Astrocyte (in vitro differentiated cells and primary cell): ENCODE measurements around the gene PPP2R3A. TPM values are rescaled to one million over a fixed set of nuclear protein-coding genes. Genes with fewer than 3 reads are reported as not detected.

Experiments
- DNase-seq: peaks from one replicate; pipeline ENCODE4 v3.0.0-alpha.2; 2010; ENCODE audit warnings: low read depth
- FAIRE-seq: peaks from 2 replicates; lab custom pipeline; 2011; peaks lifted over from hg19 to GRCh38; lab: Jason Lieb, UNC
- H2AFZ ChIP-seq: 2 replicates; pipeline ENCODE4 v1.6.0; 2012; ENCODE audit warnings: low read depth, low read length, inconsistent platforms
- H3K27ac ChIP-seq: 2 replicates; pipeline ENCODE4 v1.5.1; 2011; ENCODE audit warnings: low read depth, low read length, inconsistent platforms
- H3K27me3 ChIP-seq: 2 replicates; pipeline ENCODE4 v1.6.0; 2011; ENCODE audit warnings: low read length, inconsistent platforms; ENCODE audit not compliant: insufficient read depth
- H3K36me3 ChIP-seq: 2 replicates; pipeline ENCODE4 v1.5.1; 2011; ENCODE audit warnings: low read length, inconsistent platforms; ENCODE audit not compliant: insufficient read depth
- H3K4me1 ChIP-seq: 2 replicates; pipeline ENCODE4 v1.5.1; 2011; ENCODE audit warnings: low read length, inconsistent platforms; ENCODE audit not compliant: insufficient read depth
- H3K4me2 ChIP-seq: 2 replicates; pipeline ENCODE4 v1.6.0; 2012; ENCODE audit warnings: low read length, inconsistent platforms
- H3K4me3 ChIP-seq: 2 replicates; pipeline ENCODE4 v1.5.1; 2011; ENCODE audit warnings: low read depth, mild to moderate bottlenecking, low read length, inconsistent platforms; ENCODE audit not compliant: insufficient read depth
- H3K79me2 ChIP-seq: 2 replicates; pipeline ENCODE4 v1.6.0; 2012; ENCODE audit warnings: mild to moderate bottlenecking, low read length, inconsistent platforms; ENCODE audit not compliant: insufficient read depth
- H3K9ac ChIP-seq: 2 replicates; pipeline ENCODE4 v1.6.0; 2012; ENCODE audit warnings: mild to moderate bottlenecking, low read length, inconsistent platforms
- H3K9me3 ChIP-seq: 2 replicates; pipeline ENCODE4 v1.5.1; 2012; ENCODE audit warnings: low read depth, mild to moderate bottlenecking, low read length, inconsistent platforms; ENCODE audit not compliant: insufficient read depth
- H4K20me1 ChIP-seq: 2 replicates; pipeline ENCODE4 v1.6.0; 2012; ENCODE audit warnings: low read length, inconsistent platforms; ENCODE audit not compliant: insufficient read depth
- H3K27ac Mint-ChIP-seq: one replicate; pipeline ENCODE4 v1.8.0; 2021; ENCODE audit warnings: mild to moderate bottlenecking, mixed read lengths; ENCODE audit not compliant: unreplicated experiment
- H3K27me3 Mint-ChIP-seq: one replicate; pipeline ENCODE4 v1.8.0; 2021; ENCODE audit warnings: low read depth, mixed read lengths; ENCODE audit not compliant: unreplicated experiment
- H3K36me3 Mint-ChIP-seq: one replicate; pipeline ENCODE4 v1.8.0; 2021; ENCODE audit warnings: low read depth, mixed read lengths; ENCODE audit not compliant: unreplicated experiment
- H3K4me1 Mint-ChIP-seq: one replicate; pipeline ENCODE4 v1.8.0; 2021; ENCODE audit warnings: low read depth, mixed read lengths; ENCODE audit not compliant: unreplicated experiment
- H3K4me3 Mint-ChIP-seq: one replicate; pipeline ENCODE4 v1.8.0; 2021; ENCODE audit warnings: mild to moderate bottlenecking, moderate library complexity, mixed read lengths; ENCODE audit not compliant: unreplicated experiment
- H3K9me3 Mint-ChIP-seq: one replicate; pipeline ENCODE4 v1.8.0; 2021; ENCODE audit warnings: mild to moderate bottlenecking, mixed read lengths; ENCODE audit not compliant: unreplicated experiment
- EZH2 ChIP-seq: IDR thresholded peaks from 2 replicates; pipeline ENCODE4 v1.6.1; 2012; ENCODE audit warnings: mild to moderate bottlenecking, low read length, inconsistent platforms; ENCODE audit not compliant: insufficient read depth
- total RNA-seq: library from RNA; stranded (reverse); gene quantifications from 2 replicates; pipeline ENCODE4 v1.2.1, GENCODE V29; 2021
- TF ChIP-seq, protein P1 (sequence below): IDR thresholded peaks from 2 replicates; pipeline ENCODE4 v1.5.1; 2011; ENCODE audit warnings: low read depth, mild to moderate bottlenecking, inconsistent platforms, low read length, moderate library complexity; ENCODE audit not compliant: insufficient read depth

The PPP2R3A gene
- total RNA-seq, 1 donor from 2014 or later, result 18.7 TPM

DNA sequence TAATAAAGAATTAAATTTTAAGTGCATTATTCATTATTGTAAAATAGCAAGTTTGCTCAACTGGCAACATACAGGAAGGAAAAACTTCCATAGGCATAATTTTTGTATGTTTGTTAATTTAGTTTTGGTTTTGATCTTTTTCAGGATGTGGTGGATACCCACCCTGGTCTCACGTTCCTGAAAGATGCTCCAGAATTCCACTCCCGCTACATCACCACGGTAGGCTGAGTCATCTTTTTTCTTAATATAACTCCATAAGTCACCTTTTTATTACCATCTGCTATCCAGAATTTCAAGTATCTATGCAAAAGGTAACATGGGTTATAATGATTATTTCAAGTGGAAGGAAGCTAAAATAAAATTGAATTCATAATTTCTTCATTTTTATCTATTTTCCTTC is 104.8 kb downstream of the PPP2R3A start:
- Histone ChIP-seq H3K9me3 (no peaks in the 10 kb centered on the region), H4K20me1 (no peaks in the 10 kb centered on the region), H3K4me3 (no peak overlapping the region), H3K27ac (peak overlapping the region; percentile 83), H3K36me3 (no peaks in the 10 kb centered on the region), H2AFZ (no peak overlapping the region), H3K27me3 (no peaks in the 10 kb centered on the region), H3K4me2 (peak overlapping the region; percentile 67), H3K4me1 (peaks cover 25% of the 10 kb centered on the region), H3K9ac (peak overlapping the region; percentile 54), H3K79me2 (no peaks in the 10 kb centered on the region)
- no peaks in the 10 kb centered on the region for H3K27me3 Mint-ChIP-seq
- peak overlapping the region; percentile 64 for H3K27ac Mint-ChIP-seq
- TF ChIP-seq, protein P1, sequence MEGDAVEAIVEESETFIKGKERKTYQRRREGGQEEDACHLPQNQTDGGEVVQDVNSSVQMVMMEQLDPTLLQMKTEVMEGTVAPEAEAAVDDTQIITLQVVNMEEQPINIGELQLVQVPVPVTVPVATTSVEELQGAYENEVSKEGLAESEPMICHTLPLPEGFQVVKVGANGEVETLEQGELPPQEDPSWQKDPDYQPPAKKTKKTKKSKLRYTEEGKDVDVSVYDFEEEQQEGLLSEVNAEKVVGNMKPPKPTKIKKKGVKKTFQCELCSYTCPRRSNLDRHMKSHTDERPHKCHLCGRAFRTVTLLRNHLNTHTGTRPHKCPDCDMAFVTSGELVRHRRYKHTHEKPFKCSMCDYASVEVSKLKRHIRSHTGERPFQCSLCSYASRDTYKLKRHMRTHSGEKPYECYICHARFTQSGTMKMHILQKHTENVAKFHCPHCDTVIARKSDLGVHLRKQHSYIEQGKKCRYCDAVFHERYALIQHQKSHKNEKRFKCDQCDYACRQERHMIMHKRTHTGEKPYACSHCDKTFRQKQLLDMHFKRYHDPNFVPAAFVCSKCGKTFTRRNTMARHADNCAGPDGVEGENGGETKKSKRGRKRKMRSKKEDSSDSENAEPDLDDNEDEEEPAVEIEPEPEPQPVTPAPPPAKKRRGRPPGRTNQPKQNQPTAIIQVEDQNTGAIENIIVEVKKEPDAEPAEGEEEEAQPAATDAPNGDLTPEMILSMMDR, result no peak
- no peak for TF ChIP-seq EZH2
- H3K4me1 Mint-ChIP-seq, result peaks cover 27% of the 10 kb centered on the region
- no peak overlapping the region for H3K4me3 Mint-ChIP-seq
- DNase-seq (peak; percentile 84), FAIRE-seq (peak; percentile 65)
- no peaks in the 10 kb centered on the region for H3K9me3 Mint-ChIP-seq
- peaks cover 5% of the 10 kb centered on the region for H3K36me3 Mint-ChIP-seq

DNA sequence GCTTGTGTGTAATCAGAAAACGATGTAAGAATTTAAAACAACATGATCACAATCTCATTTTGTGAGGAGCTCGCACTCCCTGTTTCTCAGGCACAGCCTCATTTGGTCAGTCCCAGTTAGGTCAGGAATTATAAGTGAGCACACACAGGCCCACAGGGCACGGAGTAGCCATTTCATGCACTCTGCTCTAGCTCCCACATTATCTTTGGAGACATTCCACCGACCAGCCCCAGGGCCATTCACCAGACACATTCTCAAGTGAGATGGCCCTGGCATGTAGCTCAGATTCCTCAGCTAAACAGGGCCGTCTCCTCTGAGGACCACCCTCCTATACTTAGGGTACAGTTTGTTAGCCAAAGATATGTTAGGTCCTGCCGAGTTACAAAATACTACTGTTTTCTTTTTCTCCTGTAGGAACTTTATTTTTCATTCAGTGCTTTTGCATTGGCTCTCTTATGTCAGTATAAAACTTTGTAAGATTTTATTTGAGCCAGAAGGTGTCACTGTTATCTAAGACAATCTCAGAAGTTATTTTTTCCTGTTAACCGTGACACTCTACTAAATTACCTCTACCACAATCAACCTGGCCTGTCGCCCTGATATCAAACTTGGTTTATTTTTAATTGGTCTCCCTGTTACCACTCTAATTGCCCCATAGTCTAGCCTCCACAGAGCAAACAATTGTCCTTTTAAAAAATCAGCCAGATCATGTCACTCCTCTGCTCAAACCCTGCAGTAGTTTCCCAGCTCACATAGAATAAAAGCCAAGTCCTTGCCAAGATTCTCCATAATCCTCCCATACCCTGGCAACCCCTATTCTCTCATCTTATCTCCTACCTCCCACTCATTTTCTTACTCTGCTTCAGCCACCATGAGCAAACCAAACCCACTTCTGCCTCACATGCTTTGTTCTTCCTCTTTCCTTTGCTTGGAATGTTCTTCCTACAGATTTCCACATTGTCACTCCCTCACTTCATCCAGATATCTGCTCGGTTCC is 105.7 kb downstream of the PPP2R3A start:
- Histone ChIP-seq H3K4me3 (no peak overlapping the region), H3K36me3 (peaks cover 3% of the 10 kb centered on the region), H3K4me1 (peaks cover 25% of the 10 kb centered on the region), H2AFZ (no peak overlapping the region), H3K9me3 (no peaks in the 10 kb centered on the region), H4K20me1 (no peaks in the 10 kb centered on the region), H3K27ac (peak overlapping the region; percentile 83), H3K4me2 (peak overlapping the region; percentile 67), H3K79me2 (no peaks in the 10 kb centered on the region), H3K27me3 (no peaks in the 10 kb centered on the region), H3K9ac (peak overlapping the region; percentile 54)
- H3K36me3 Mint-ChIP-seq, result peaks cover 5% of the 10 kb centered on the region
- H3K27ac Mint-ChIP-seq, result peak overlapping the region; percentile 64
- no peaks in the 10 kb centered on the region for H3K9me3 Mint-ChIP-seq
- peak; percentile 81 for FAIRE-seq
- no peaks in the 10 kb centered on the region for H3K27me3 Mint-ChIP-seq
- peaks cover 32% of the 10 kb centered on the region for H3K4me1 Mint-ChIP-seq
- DNase-seq, result peak; percentile 32
- peak overlapping the region; percentile 15 for H3K4me3 Mint-ChIP-seq
- TF ChIP-seq EZH2, result no peak
- TF ChIP-seq, protein P1, result peak; percentile 17
